SK-N-SH (cell line): Measurements from ENCODE around the gene HOXC5. TPM values are rescaled to one million over a fixed set of nuclear protein-coding genes. Genes with fewer than 3 reads are reported as not detected.

ENCODE experiments used
- CTCF ChIA-PET: fragments of 300-600, 350-600 bp; formaldehyde crosslinking; extraction: SDS; loops from one replicate; lab custom pipeline; 2021; lab: Yijun Ruan, JAX
- POLR2A ChIA-PET: fragments of 350-600 bp; sonication (Branson Sonifier 250); formaldehyde crosslinking; extraction: SDS; loops from one replicate; lab custom pipeline; 2020; ENCODE audit warnings: antibody characterized with exemption, inconsistent platforms; lab: Yijun Ruan, JAX
- DNase-seq: peaks from one replicate; pipeline ENCODE4 v3.0.0; 2012
- H2AFZ ChIP-seq: fragments of 200-600 bp; sonication (generic); 2 replicates; pipeline ENCODE4 v1.8.1; 2016; ENCODE audit warnings: antibody characterized with exemption, mild to moderate bottlenecking, low read depth
- H3F3A ChIP-seq: fragments of 200-600 bp; sonication (generic); replicated peaks from 2 replicates; pipeline ENCODE3; 2016; ENCODE audit warnings: antibody characterized with exemption, mild to moderate bottlenecking; ENCODE audit not compliant: insufficient read depth
- H3K27ac ChIP-seq, 2 experiments: fragments of 200-500 bp in 1 of 2; fragments of 200-600 bp in 1 of 2; sonication (Bioruptor generic) in 1 of 2; sonication (generic), shearing (Covaris generic) in 1 of 2; 2 replicates each; pipeline versions ENCODE4 v1.5.1 to v1.6.1; 2014 to 2016; ENCODE audit warnings: low read depth in 2 of 2, inconsistent platforms in 1 of 2, low read length in 1 of 2, mild to moderate bottlenecking in 1 of 2, mixed read lengths in 1 of 2
- H3K27me3 ChIP-seq: fragments of 200-600 bp; sonication (generic), shearing (Covaris generic); 2 replicates; pipeline ENCODE4 v1.6.1; 2016; ENCODE audit warnings: mixed run types; ENCODE audit not compliant: insufficient read depth
- H3K36me3 ChIP-seq, 2 experiments: fragments of 200-500 bp in 1 of 2; fragments of 200-600 bp in 1 of 2; sonication (Bioruptor generic) in 1 of 2; sonication (generic) in 1 of 2; replicated peaks in 1 of 2; 2 replicates each; pipeline versions ENCODE3 to v1.5.1; 2014 to 2016; ENCODE audit warnings: low read length in 1 of 2, mild to moderate bottlenecking in 1 of 2; ENCODE audit not compliant: insufficient read depth in 2 of 2, control insufficient read depth in 1 of 2
- H3K4me1 ChIP-seq, 2 experiments: fragments of 200-500 bp in 1 of 2; fragments of 200-600 bp in 1 of 2; sonication (Bioruptor generic) in 1 of 2; sonication (generic), shearing (Covaris generic) in 1 of 2; 2 replicates each; pipeline versions ENCODE4 v1.5.1 to v1.6.1; 2014 to 2016; ENCODE audit warnings: low read depth in 1 of 2, low read length in 1 of 2, mixed run types in 1 of 2; ENCODE audit not compliant: insufficient read depth in 2 of 2, control insufficient read depth in 1 of 2
- H3K4me2 ChIP-seq: fragments of 200-600 bp; sonication (generic), shearing (Covaris generic); 2 replicates; pipeline ENCODE4 v1.6.1; 2017; ENCODE audit warnings: mixed run types
- H3K4me3 ChIP-seq, 2 experiments: fragments of 200-500 bp in 1 of 2; fragments of 200-600 bp in 1 of 2; sonication (Bioruptor generic) in 1 of 2; sonication (generic), shearing (Covaris generic) in 1 of 2; 2 replicates each; pipeline versions ENCODE4 v1.5.1 to v1.8.1; 2014 to 2016; ENCODE audit warnings: low read depth in 2 of 2, inconsistent platforms in 1 of 2, low read length in 1 of 2, mild to moderate bottlenecking in 1 of 2, mixed read lengths in 1 of 2, moderate library complexity in 1 of 2
- H3K79me2 ChIP-seq: fragments of 200-600 bp; sonication (generic); 2 replicates; pipeline ENCODE4 v1.8.1; 2017; ENCODE audit warnings: mild to moderate bottlenecking; ENCODE audit not compliant: insufficient read depth
- H3K9ac ChIP-seq: fragments of 200-600 bp; sonication (generic); 2 replicates; pipeline ENCODE4 v1.6.1; 2017; ENCODE audit warnings: mixed run types
- H3K9me2 ChIP-seq: fragments of 200-600 bp; sonication (generic); 2 replicates; pipeline ENCODE4 v1.6.1; 2017; ENCODE audit warnings: mixed run types
- H3K9me3 ChIP-seq: fragments of 200-600 bp; sonication (generic); 2 replicates; pipeline ENCODE4 v1.6.1; 2017; ENCODE audit warnings: mixed run types, mild to moderate bottlenecking, moderate library complexity
- H4K20me1 ChIP-seq: fragments of 200-600 bp; sonication (generic); 2 replicates; pipeline ENCODE4 v1.6.1; 2017; ENCODE audit warnings: mild to moderate bottlenecking, mixed run types; ENCODE audit not compliant: insufficient read depth
- ELF1 ChIP-seq: IDR thresholded peaks from 2 replicates; pipeline ENCODE4 v1.4.0; 2012
- EP300 ChIP-seq, 2 experiments: IDR thresholded peaks; 2 replicates each; pipeline versions ENCODE4 v1.4.0 to v1.6.1; 2012; ENCODE audit warnings: borderline replicate concordance in 1 of 2, low read depth in 1 of 2, low read length in 1 of 2
- FOSL2 ChIP-seq: IDR thresholded peaks from 2 replicates; pipeline ENCODE4 v1.4.0; 2012; ENCODE audit warnings: low read depth, mild to moderate bottlenecking, moderate library complexity, borderline replicate concordance
- FOXJ3 ChIP-seq: sonication (generic); formaldehyde crosslinking; IDR thresholded peaks from 2 replicates; pipeline ENCODE4 v1.5.1; 2020; ENCODE audit warnings: mild to moderate bottlenecking, missing genetic modification reagents
- FOXM1 ChIP-seq: IDR thresholded peaks from 2 replicates; pipeline ENCODE4 v1.4.0; 2012; ENCODE audit warnings: low read depth, mild to moderate bottlenecking
- GATA2 ChIP-seq: sonication (generic); formaldehyde crosslinking; IDR thresholded peaks from 2 replicates; pipeline ENCODE4 v1.5.0; 2020; ENCODE audit warnings: mild to moderate bottlenecking, missing genetic modification reagents
- MXI1 ChIP-seq: IDR thresholded peaks from 2 replicates; pipeline ENCODE4 v1.6.1; 2012; ENCODE audit warnings: mild to moderate bottlenecking, low read depth, low read length, improper control_type of control experiment
- NFIC ChIP-seq: IDR thresholded peaks from 2 replicates; pipeline ENCODE4 v1.4.0; 2012; ENCODE audit warnings: borderline replicate concordance
- RXRA ChIP-seq: IDR thresholded peaks from 2 replicates; pipeline ENCODE4 v1.4.0; 2012; ENCODE audit warnings: low read depth, mild to moderate bottlenecking, borderline replicate concordance
- SIN3A ChIP-seq: IDR thresholded peaks from 2 replicates; pipeline ENCODE4 v1.6.1; 2012; ENCODE audit warnings: low read depth, mild to moderate bottlenecking, low read length, moderate library complexity, borderline replicate concordance
- SMC3 ChIP-seq: IDR thresholded peaks from 2 replicates; pipeline ENCODE4 v1.6.1; 2012; ENCODE audit warnings: low read depth, low read length, improper control_type of control experiment
- TAF1 ChIP-seq: IDR thresholded peaks from 2 replicates; pipeline ENCODE4 v1.6.1; 2012; ENCODE audit warnings: low read depth, mild to moderate bottlenecking, low read length, moderate library complexity, borderline replicate concordance
- TCF12 ChIP-seq: IDR thresholded peaks from 2 replicates; pipeline ENCODE4 v1.4.0; 2012
- TEAD4 ChIP-seq: IDR thresholded peaks from 2 replicates; pipeline ENCODE4 v1.4.0; 2012; ENCODE audit warnings: mild to moderate bottlenecking, borderline replicate concordance; ENCODE audit not compliant: insufficient read depth
- WGBS: methylation state at CpG from one replicate; pipeline ENCODE4 v1.1.6; 2017; ENCODE audit warnings: low lambda C conversion rate; 5-methylcytosine and 5-hydroxymethylcytosine counted together
- polyA plus RNA-seq, 3 experiments: library from polyadenylated mRNA; depleted of rRNA; stranded (reverse); fragments of >200 nt; gene quantifications; 2 replicates each; pipeline ENCODE4 v1.2.3, GENCODE V29; 2012
- TF ChIP-seq, protein P1 (sequence below): IDR thresholded peaks from 2 replicates; pipeline ENCODE4 v1.4.0; 2012; ENCODE audit warnings: low read depth, borderline replicate concordance
- TF ChIP-seq, protein P2 (sequence below): IDR thresholded peaks from 2 replicates; pipeline ENCODE4 v1.4.0; 2012; ENCODE audit warnings: low read depth
- TF ChIP-seq, protein P3 (sequence below): IDR thresholded peaks from 2 replicates; pipeline ENCODE4 v1.4.0; 2012; ENCODE audit warnings: low read depth, borderline replicate concordance
- TF ChIP-seq, protein P4 (sequence below): IDR thresholded peaks from 2 replicates; pipeline ENCODE4 v1.6.1; 2012; ENCODE audit warnings: mild to moderate bottlenecking, low read depth, low read length, moderate library complexity
- TF ChIP-seq, protein P5 (sequence below): fragments of 150-350 bp; IDR thresholded peaks from 2 replicates; pipeline ENCODE4 v1.6.1; 2016; ENCODE audit warnings: mild to moderate bottlenecking, low read depth, low read length
- TF ChIP-seq, protein P6 (sequence below): IDR thresholded peaks from 2 replicates; pipeline ENCODE4; 2012

HOXC5 gene
- polyA plus RNA-seq, 1 of the 3 experiments (the other 2 are of a cell fraction) = 2.1 TPM

DNA sequence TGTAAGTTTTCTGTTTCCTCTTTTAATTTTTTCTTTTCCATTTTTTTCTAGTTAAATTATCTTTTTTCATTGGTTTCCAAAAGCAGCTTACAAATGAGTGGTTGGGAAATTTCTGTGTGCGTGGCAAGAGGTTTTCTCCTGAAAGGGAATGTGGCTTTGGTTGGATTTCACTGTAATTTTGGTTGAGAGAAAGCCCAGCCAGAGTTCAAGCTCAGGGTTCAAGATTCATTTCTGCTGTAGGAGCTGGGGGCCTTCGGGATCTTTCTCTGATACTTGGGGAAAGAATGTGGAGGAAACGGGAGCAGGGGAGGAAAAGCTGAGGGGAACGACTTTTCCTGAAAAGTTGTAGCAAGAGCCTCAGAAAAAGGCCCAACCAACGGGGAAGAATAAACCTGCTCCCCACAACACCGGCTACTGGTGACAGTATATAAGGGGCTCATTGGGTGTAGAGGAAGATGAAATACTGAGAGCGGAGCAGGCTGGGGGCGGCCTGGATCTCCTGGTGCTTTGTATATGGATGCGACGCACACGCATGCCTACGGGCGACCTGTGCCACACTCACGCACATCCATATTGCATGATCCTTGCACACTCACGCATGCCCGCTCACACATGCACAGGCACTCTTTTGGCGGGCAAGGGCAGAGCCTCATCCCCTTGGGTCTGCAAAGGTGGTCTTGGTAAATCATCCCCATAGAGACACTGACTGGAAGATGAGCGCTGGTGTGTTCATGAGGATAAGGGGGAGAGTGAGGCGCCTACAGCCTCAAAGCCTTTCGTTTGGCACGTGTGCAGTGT is 46.0 kb upstream of the HOXC5 start (continued):
- TF ChIP-seq, protein P1, sequence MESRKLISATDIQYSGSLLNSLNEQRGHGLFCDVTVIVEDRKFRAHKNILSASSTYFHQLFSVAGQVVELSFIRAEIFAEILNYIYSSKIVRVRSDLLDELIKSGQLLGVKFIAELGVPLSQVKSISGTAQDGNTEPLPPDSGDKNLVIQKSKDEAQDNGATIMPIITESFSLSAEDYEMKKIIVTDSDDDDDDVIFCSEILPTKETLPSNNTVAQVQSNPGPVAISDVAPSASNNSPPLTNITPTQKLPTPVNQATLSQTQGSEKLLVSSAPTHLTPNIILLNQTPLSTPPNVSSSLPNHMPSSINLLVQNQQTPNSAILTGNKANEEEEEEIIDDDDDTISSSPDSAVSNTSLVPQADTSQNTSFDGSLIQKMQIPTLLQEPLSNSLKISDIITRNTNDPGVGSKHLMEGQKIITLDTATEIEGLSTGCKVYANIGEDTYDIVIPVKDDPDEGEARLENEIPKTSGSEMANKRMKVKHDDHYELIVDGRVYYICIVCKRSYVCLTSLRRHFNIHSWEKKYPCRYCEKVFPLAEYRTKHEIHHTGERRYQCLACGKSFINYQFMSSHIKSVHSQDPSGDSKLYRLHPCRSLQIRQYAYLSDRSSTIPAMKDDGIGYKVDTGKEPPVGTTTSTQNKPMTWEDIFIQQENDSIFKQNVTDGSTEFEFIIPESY = no peak
- TF ChIP-seq TAF1 (no peak), TCF12 (no peak), RXRA (no peak), TEAD4 (no peak), NFIC (no peak), FOXM1 (no peak)

DNA sequence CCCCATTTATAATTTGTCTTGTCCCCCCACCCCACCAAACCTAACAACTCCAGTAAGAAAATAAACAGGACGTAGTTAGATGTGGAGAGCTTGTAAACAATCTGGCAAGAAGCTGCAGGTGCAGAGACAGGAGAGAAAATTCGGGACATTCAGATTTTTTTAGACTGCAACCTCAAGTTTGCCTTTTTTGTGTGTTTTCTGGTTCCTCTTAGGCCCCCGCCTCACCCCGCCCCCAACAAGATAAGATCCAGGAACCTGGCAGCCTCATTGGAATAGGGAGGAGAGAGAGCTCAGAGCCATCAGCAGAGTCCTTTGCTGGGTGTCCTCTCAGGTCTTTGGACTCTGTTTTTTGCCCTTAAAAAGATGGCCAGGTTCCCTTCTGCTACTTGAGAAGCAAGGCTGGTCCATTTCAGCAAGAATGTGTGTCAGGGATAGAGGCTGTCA is 45.0 kb upstream of the HOXC5 start:
- DNase-seq = no peak
- CTCF ChIA-PET = interaction anchor here (0.7 to 12.8 kb wide), 25 partner anchors 12 to 609 kb away, joined by 3 to 194 read pairs (median 5); partner anchors contain the start of genes HOTAIR, HOXC11, HOXC5 and HOXC8
- no peaks in the 10 kb centered on the region for H3K9me2 ChIP-seq
- H3K9me3 ChIP-seq = no peaks in the 10 kb centered on the region
- POLR2A ChIA-PET = interaction anchor here (2.1 kb wide), 1 partner anchor 12 kb away, joined by 5 read pairs; the partner anchor contains the start of gene HOXC9
- no peak overlapping the region for H2AFZ ChIP-seq
- H3K27me3 ChIP-seq = peaks cover 95% of the 10 kb centered on the region
- H3K9ac ChIP-seq = no peak overlapping the region
- H3K36me3 ChIP-seq = no peaks in the 10 kb centered on the region
- H3K4me2 ChIP-seq = no peak overlapping the region
- WGBS = 13% methylated on average over 4 of the region's 4 CpGs
- no peak overlapping the region for H3K27ac ChIP-seq
- H3K4me3 ChIP-seq = no peak overlapping the region
- H3K79me2 ChIP-seq = no peaks in the 10 kb centered on the region
- peaks cover 0 to 12% of the 10 kb centered on the region in 2 experiments; a peak in 1 of 4 replicates for H3K4me1 ChIP-seq
- peaks cover 5% of the 10 kb centered on the region for H3F3A ChIP-seq
- no peaks in the 10 kb centered on the region for H4K20me1 ChIP-seq
- no peak for TF ChIP-seq RXRA
- TF ChIP-seq, protein P2, sequence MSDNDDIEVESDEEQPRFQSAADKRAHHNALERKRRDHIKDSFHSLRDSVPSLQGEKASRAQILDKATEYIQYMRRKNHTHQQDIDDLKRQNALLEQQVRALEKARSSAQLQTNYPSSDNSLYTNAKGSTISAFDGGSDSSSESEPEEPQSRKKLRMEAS = no peak
- TF ChIP-seq GATA2 (CRISPR knock-in tag) = no peak
- TF ChIP-seq, protein P3, sequence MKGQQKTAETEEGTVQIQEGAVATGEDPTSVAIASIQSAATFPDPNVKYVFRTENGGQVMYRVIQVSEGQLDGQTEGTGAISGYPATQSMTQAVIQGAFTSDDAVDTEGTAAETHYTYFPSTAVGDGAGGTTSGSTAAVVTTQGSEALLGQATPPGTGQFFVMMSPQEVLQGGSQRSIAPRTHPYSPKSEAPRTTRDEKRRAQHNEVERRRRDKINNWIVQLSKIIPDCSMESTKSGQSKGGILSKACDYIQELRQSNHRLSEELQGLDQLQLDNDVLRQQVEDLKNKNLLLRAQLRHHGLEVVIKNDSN = no peak
- TF ChIP-seq FOSL2 = no peak
- TF ChIP-seq FOXJ3 (CRISPR knock-in tag) = no peak
- no peak for TF ChIP-seq SMC3
- no peak for TF ChIP-seq MXI1
- no peak for TF ChIP-seq SIN3A
- TF ChIP-seq NFIC = no peak
- TF ChIP-seq TAF1 = no peak
- no peak for TF ChIP-seq TCF12
- TF ChIP-seq, protein P4, sequence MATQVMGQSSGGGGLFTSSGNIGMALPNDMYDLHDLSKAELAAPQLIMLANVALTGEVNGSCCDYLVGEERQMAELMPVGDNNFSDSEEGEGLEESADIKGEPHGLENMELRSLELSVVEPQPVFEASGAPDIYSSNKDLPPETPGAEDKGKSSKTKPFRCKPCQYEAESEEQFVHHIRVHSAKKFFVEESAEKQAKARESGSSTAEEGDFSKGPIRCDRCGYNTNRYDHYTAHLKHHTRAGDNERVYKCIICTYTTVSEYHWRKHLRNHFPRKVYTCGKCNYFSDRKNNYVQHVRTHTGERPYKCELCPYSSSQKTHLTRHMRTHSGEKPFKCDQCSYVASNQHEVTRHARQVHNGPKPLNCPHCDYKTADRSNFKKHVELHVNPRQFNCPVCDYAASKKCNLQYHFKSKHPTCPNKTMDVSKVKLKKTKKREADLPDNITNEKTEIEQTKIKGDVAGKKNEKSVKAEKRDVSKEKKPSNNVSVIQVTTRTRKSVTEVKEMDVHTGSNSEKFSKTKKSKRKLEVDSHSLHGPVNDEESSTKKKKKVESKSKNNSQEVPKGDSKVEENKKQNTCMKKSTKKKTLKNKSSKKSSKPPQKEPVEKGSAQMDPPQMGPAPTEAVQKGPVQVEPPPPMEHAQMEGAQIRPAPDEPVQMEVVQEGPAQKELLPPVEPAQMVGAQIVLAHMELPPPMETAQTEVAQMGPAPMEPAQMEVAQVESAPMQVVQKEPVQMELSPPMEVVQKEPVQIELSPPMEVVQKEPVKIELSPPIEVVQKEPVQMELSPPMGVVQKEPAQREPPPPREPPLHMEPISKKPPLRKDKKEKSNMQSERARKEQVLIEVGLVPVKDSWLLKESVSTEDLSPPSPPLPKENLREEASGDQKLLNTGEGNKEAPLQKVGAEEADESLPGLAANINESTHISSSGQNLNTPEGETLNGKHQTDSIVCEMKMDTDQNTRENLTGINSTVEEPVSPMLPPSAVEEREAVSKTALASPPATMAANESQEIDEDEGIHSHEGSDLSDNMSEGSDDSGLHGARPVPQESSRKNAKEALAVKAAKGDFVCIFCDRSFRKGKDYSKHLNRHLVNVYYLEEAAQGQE = no peak
- no peak for TF ChIP-seq EP300 (IDR thresholded peaks at IDR 0.05; ENCODE audit: borderline replicate concordance in 1 of 2, low read depth in 1 of 2, low read length in 1 of 2)
- TF ChIP-seq ELF1 = no peak
- TF ChIP-seq, protein P5, sequence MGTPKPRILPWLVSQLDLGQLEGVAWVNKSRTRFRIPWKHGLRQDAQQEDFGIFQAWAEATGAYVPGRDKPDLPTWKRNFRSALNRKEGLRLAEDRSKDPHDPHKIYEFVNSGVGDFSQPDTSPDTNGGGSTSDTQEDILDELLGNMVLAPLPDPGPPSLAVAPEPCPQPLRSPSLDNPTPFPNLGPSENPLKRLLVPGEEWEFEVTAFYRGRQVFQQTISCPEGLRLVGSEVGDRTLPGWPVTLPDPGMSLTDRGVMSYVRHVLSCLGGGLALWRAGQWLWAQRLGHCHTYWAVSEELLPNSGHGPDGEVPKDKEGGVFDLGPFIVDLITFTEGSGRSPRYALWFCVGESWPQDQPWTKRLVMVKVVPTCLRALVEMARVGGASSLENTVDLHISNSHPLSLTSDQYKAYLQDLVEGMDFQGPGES = no peak
- TF ChIP-seq, protein P6, sequence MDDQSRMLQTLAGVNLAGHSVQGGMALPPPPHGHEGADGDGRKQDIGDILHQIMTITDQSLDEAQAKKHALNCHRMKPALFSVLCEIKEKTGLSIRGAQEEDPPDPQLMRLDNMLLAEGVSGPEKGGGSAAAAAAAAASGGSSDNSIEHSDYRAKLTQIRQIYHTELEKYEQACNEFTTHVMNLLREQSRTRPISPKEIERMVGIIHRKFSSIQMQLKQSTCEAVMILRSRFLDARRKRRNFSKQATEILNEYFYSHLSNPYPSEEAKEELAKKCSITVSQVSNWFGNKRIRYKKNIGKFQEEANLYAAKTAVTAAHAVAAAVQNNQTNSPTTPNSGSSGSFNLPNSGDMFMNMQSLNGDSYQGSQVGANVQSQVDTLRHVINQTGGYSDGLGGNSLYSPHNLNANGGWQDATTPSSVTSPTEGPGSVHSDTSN = no peak
- TF ChIP-seq FOXM1 = no peak
